A204.1 (cell line): ENCODE results near the gene TXNDC5.
"Not testable (repeated sequence)": the region's sequence is repeated elsewhere in the genome, so short reads cannot be mapped to it uniquely, and the experiment has no call there.

Source experiments
- FAIRE-seq: peaks from 2 replicates; lab custom pipeline; 2012; peaks lifted over from hg19 to GRCh38; lab: Jason Lieb, UNC

The TXNDC5 gene

DNA sequence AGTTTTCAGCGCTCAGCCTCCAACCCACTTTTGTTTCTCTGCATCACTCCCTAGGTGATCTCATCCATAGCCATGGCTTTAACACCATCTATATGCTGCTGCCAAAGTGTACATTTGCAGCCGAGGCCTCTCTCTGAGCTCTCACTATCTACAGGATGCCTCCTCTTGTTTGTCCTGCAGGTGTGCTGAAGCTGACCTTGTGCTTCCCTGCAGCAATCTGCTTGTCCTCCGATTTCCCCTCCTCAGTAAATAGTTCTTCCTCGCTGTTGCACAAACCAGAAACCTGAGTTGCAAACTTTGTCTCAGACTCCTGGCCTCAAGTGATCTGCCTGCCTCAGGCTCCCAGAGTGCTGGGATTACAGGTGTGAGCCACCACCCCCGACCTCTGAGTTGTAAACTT lies 3.7 kb upstream of the TXNDC5 start:
- FAIRE-seq = no peak

DNA sequence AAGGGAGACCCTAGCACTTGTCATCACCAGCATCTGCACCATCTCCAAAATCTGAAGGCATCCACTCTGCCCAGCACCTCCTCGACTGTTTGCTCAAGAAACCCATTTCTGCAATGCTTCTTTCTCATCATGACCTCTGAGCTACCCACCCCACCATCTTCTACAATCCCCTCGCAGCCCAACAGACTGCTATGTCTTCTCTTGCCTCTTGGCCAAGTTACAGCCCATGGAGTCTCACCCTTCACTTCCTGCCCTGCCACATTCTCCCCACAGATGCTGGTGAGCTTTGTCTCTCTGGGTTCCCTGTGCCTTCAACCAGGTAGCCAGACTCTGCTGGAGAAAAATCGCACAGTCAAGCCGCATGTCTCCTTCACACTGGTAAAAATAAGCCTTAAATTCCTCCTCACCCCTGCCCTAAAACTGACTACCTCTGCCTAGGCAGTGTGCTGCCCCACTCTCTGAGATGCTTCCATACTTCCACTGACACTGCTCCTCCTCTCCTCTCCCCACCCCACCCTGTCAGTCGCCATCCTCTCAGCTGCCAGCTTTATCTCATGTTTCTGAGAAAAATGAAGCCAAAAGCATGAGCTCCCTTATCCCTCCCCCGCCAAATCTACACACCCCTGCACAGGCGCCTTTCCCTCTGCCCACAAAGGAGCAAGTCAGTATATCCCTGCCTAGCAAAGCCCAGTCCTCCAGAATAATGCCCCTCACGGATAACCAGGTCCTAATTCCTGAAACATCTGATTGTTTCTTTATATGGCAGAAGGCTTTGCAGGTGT lies 2.3 kb upstream of the TXNDC5 start:
- no peak for FAIRE-seq

DNA sequence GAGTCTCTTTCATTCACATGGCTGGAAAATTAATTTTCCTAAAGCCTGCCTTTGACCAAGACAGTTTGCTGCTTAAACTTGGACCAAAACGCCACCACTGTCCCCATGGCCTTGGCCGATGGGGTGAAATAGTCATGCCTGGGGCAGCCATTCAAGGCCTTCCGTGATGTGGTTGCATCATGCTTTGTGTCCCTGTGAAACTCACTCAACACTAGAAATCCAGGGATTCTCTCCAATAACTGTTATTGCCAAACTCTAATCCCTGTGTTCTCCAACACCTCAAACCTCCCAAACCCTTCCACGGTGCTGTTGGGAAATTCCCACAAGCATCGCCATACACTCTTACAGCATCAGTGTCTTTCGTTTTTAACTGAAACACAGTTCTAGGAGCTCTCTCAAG lies 1.4 kb upstream of the TXNDC5 start:
- no peak for FAIRE-seq

DNA sequence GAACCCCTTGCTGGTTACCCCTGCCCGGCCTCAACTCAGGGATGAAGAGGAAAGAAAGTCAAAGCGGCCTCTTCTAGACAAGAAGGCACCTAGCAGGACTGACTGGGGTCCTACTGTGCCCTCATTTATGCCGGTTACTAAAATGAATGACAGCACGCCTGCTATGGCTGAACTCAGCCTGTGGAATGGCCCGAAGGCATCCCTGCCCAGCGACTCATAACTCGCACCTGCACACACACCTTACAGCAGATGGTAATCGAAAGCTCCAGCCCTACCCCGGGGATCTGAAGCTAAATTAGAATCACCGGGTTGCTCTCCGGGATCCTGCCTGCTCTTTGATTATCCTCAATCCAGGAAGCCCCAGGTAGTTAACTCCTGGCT lies 747 bp upstream of the TXNDC5 start:
- FAIRE-seq = no peak

DNA sequence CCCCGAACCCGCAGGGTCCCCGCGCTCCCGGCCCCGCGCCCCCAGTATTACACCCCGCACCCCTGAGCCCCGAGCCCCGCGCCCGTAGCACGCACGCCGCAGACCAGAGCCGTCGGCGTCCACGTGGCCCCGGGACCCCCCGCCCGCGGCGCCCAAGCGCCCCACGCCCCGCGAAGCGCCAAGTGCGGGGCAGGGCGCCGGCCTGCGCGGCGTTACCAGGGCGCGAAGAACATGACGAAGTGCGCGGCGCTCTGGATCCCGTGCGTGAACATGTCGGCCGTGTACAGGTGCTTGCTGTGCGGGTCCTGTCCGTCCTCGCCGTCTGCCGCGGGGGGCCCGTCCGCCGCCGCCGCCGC lies 312 bp downstream of the TXNDC5 start:
- no peak for FAIRE-seq

DNA sequence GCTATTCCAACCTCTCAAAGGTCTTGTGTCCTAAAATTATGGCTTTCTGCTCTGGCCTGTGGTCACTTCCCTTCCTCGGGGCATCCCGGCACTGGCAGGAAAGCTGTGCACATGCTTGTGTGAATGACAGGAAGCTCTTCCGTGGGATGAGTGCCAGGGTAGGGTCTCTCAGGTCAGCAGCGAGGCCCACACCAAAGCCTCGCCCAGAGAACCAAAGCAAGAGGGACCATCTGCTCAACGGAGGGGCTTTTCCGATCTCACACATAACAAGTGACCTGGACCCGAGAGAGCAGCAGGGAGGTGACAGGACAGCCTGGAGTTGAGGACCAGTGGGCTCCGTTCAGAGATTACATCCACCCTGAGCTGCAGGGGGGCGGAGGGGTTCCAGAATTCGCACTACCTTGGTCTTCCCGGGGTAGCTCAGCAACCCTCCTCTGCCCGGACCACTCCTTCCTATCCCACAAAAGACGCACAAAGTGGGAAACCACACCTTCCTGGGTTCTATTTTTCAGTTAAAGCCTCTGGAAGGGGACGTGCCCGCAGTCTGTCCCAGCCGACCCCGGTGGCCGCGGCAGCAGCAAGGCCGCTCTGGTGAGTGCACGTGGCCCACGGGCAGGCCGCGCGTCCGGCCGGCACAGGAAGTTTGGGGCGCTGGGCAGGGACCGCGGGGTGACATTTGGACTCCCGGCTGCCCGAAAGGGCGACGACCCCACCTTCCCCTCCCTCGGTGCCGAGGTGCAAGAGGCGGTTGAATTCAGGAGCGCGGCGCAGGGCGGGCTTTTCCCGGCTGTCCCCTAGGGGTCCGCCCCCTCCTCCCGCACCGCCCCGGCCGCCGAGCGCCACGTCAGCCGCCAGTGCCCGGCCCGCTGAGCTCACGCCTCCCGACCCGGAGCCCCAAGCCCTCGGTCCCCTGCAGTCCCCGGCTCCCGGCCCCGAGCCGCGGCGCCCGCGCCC lies 988 bp downstream of the TXNDC5 start:
- no peak for FAIRE-seq

DNA sequence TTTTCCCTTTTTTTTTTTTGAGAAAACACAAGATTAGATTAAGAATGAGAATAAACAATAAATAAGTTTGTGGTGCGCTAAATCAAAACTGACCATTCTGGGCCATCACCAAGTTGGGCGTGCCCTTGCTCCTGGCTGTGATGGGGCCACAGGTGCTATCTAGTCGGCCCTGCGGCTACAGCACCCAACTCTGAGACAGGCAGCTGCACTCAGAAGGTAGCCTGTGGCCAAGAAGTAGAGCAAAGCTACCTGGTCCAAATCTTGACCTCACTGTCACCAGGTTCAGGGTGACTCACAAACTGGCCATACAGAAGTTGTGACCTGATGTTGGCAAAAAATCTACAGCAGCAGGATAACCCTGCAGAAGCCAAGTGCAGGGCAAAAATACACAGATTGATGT lies 3.4 kb downstream of the TXNDC5 start:
- FAIRE-seq = no peak

DNA sequence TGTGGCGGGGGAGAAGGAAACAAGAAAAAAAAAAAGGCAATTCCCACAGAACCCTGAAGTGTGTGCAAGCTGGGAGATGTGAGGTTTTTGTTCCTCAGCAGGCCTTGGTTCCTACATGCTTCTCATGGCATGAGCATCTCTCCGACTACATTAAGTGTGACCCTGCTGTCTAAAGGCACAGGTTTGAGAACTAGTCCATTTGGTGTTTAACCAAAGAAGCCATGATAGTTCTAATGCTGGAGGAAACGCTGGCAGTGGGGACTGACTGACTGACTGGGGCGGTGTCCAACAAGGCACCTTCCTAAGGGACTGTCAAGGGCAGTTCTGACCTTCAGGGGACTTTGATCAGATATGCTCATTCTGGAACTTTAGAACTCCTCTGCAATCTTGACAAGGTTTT lies 3.8 kb downstream of the TXNDC5 start:
- FAIRE-seq = no peak

DNA sequence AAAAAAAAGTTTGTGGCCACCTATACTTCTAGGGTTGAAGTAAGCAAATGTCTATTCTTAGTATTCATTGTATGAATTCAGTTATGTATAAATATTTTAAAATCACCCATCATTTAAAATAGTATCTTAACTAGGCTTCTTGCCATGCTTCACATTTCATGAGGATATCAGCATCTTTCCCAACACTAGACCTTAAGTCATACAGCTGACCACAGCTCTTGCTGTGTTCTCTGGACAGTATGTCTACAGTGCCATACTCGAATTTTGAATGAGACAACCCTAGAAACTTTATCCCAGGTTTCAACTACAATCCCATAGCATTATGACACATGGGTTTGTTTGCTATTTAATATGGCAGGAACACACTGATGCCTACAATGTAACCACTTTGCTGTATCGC lies 5.2 kb downstream of the TXNDC5 start:
- no peak for FAIRE-seq

DNA sequence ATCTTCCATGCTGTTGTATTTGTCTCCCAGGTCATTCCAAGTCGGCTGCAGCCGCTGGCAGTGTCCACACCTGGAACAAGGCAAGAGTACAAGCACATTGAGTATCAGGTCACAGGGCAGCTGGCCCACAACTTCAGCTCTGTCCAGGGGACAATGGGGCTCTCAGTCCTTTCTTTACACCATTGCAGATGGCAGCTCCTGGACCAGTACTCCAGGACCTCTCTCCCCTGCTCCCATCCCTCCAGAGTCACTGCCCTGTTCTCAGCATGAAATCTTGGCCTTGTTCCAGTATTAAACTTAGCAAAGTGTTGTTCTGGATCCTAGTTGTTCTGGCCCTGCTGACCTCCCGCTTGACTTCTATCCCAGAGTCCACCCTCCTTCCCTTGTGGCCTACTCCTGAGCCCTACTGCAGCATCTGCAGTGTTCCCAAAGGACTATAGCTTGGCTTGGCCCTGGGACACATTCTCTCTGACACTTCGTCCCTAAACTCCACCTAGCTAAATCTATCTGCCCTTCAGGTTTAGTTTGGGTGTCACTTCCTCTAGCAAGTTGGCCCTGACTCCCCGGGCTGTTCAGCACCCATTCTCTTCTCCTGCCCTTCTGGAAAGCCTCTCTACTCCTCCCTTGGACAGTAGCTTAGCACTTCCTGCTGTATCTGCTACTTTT lies 5.8 kb downstream of the TXNDC5 start:
- no peak for FAIRE-seq

DNA sequence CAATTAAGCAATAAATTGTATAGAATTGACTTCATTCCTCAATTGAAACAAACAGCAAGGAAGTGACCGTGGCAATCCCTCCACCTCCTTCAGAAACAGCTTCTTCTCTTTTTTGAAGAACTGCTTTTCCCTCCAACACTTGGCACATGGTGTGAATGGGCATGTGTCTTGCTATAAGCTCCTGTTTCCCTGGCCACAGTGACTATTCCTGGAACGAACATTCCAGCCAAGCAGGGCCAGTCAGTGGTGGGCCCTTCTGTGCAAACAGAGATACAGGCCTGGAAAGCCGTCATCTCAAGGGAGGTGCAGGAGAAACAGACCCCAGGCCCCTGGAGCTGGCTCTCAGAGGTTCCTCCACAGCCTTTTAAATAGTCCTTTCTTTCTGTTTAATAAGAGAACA lies 6.9 kb downstream of the TXNDC5 start:
- no peak for FAIRE-seq

DNA sequence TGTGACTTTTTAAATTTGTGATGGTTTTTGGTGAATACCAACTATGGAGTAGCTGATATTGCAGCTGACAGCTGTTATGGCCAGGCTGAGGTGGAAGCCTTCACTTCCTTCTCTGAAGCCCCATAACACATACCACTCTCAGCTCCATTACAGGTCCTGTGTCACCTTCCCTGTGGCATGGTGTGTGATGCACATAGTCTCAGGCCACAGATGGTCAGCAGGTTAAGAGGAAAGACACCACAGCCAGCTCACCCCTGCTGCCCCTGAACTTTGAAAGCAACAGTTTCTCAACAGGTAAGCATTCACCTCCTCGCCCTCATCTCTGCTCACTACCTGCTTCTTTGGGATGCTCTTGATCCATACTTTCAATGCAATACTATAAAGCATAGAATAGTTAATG lies 7.7 kb downstream of the TXNDC5 start:
- no peak for FAIRE-seq

DNA sequence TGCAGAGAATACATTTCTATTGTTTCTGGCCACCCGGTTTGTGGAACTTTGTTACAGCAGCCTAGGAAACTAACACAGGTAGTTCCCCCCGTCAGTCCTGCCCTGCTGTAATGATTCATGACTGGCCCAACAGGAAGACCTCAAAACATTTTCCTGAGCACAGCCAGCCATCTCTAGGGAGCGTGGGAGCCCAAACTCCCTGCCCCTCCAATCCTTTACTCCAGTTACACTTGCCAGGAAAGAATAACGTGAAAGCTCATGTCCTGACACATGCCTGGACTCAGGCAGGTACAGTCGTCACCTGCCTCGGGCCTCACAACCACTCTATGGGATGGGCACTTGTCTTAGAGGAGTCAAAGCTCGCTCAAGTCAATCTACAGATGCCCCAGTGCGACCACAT lies 8.4 kb downstream of the TXNDC5 start:
- FAIRE-seq = no peak

DNA sequence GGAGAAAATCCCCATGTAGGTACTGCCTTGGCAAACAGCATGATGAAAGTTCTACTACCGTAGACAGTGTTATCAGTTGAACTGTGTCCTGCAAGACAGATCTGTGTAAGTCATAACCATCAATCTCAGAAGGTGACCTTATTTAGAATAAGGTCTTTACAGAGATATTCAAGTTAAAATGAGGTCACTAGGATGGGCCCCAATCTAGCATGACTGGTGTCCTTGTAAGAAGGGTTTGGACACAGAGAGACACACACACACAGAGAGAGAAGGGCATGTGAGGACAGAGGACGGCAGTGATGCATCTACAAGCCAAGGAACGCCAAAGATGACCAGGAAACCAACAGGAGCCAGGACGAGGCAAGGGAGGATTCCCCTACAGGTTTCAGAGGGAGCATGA lies 8.8 kb downstream of the TXNDC5 start:
- FAIRE-seq = no peak

DNA sequence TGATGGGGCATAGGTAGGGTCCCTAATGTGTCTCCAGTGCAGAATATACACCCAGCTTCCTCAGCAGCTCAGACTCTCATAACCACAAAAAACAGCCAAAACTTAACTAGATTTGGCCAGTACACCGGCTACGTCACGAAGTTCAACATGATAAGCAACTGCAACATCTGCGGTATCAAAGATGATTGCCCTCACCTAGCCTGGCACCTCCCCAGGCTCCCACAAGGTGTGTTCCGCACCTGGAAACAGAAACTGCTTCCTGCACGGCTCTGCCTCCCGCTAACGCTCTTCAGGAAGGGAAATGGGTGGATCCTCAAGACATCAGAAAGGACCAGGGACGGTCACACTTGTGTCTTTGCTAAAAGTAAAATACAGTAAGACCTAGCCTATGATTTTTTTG lies 9.5 kb downstream of the TXNDC5 start:
- FAIRE-seq = no peak

DNA sequence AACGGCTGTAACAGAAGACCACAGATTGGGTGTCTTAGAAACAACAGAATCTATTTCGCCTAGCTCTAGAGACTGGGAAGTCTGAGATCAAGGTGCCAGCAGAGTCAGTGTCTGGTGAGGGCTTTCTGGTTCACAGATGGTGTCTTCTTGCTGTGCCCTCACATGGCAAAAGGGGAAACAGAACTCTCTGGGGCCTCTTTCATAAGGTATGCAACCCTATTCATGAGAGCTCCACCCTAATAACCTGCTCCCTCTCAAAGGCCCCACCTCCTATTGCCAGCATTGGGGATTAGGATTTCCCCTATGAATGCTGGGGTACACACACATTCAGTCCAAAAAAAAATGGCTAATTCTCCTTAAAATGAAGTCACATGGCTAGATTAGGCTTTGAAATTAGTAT lies 10.0 kb downstream of the TXNDC5 start:
- no peak for FAIRE-seq

DNA sequence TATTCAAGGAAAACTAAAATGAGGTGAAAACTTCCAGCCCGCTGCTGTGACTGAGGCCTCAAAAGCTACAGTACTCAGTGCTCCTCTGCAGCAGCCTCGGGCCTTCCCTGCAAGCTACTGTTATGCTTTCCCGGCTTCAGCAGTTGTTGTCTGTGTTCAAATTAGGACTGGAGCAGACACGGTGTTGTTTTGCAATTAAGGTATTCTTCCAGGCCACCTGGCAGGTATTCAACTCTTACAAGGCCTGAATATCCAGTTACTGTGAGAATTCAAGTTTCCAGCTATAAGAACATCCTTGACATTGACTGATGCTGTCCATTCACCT lies 10.7 kb downstream of the TXNDC5 start:
- FAIRE-seq = no peak

DNA sequence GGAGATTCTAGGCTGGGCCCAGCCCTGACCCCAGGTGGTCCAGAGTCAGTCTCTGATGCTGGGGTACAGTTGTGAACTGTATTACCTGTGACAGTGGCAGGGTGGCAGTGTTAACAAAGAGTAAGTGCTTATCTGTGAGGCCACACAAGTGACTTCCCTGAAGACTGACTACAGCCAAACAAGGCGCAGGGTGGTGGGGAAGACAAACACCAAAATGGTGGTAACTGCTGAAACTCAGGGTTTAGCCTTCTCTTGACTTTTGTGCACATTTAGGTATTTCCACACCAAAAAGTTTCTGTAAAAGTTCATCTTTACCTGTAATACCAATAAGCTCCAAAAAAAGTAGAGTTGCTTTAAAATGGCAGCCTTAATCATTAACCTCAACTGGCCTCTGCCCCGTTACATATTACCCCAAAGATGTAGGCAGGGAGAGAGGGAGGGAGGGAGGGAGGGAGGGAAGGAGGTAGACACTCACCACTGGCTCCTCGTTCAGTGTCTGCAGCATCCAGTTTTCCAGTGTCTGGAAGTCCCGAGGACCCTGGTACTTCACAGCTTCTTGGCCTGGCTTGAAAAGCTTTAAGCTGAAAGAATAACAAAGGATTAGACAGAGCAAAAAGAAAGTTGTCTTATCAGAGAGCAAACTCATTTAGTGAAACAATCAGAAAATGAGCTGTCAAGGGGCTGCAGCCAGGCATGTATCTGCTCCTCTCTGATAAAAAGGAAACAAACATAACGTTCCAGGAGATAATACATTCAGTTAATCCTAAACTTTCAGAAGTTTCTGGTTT lies 11.3 kb downstream of the TXNDC5 start:
- no peak for FAIRE-seq

DNA sequence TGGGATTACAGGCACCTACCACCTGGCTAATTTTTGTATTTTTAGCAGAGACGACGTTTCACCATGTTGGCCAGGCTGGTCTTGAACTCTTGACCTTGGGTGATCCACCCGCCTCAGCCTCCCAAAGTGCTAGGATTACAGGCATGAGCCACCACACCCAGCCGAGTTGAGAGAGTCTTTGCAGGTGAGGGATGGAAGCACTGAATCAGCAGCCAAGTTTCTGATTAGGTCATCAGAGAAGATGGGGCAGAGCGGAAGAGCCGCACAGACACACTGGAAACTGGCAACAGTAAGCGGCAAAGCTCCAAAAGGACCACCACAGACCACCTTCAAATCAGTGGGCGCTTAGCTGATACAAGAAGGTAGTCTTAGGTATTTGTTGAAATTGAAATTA lies 12.4 kb downstream of the TXNDC5 start:
- not testable (repeated sequence) for FAIRE-seq

DNA sequence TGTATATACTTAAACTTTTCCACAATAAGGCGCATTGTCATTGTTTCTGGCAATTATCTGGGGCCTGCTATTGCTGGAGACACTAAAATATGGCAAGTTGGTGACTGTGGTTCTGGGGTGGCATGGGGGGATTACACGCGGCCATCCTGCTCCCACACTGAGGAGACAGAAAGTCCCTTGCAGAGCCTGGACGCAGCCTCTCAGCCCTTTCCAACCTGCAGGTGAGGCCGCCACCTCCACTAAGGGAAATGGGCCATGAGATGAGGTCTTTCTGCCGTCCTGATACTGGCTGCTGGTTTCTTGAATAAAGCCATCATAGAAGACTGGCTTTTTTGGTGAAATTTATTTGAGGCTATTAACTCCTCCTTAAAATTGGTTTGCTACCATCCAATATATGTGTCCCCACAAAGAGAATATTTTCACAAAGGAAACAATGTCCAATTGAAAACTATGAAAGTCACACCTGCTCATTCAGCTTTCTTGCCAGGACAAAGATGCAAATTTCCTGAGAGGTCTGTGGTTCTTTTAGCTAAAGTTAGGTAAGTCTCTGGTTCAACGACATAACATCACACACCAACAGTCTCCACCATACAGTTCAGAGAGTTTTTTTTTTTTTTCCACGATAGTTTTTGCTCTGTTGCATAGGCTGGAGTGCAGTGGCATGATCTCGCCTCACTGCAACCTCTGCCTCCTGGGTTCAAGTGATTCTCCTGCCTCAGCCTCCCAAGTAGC lies 13.0 kb downstream of the TXNDC5 start:
- FAIRE-seq = no peak

DNA sequence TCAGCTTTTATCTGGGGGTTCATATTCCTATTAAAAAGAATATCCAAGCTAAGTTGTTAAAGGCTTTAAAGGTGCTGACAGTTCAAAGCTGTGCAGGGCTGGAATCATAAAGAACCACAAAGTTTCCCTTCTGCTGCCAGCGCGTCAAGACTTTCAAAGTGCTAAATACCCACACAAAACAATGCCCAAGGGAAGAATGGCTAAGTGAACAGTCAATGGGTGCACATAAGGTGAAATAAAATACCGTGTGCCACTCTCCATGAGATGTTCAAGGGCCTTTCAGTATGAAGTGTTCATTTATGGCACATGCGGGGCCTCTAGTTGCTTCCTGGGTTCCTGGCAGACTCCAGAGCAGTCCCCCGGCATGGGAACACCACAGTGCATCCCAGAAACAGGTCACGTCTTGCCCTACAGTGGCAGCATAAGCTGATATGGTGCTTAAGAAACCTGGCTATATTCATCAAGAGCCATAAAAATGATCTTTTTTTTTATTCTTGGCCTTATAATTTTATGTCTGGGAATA lies 14.1 kb downstream of the TXNDC5 start:
- no peak for FAIRE-seq

DNA sequence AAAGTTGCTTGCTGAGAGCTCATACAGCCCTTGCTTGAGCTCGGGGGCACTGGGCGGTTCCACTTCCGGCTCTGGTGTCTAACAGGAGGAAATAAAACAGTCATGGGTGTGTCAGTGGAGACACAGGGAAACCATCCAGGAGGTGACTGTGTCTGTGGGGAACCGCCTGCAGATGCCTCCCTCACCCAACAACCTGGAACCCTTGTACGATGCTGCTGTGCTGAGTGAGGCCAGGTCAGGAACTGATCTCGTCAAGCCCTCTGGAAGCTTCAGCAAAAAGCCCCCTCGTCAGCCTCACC lies 15.5 kb downstream of the TXNDC5 start:
- FAIRE-seq = no peak
